ENCODE results near the gene MORN1.

The MORN1 gene

GRCh38 chr1:2324553-2325366 lies 66.6 kb downstream of the MORN1 start:
- H3K4me3 ChIP-seq (ENCODE audit: low read length) = no peak overlapping the region
- H3K36me3 ChIP-seq (ENCODE audit: control insufficient read depth, low read length) = no peaks in the 10 kb centered on the region
- H3K27me3 ChIP-seq (ENCODE audit: control insufficient read depth, low read length) = no peaks in the 10 kb centered on the region
- H4K20me1 ChIP-seq (ENCODE audit: control insufficient read depth, insufficient read depth, low read depth, low read length) = no peaks in the 10 kb centered on the region
- no peaks in the 10 kb centered on the region for H3K79me2 ChIP-seq (ENCODE audit: control insufficient read depth, low read length)
- H3K27ac ChIP-seq (ENCODE audit: low read depth, low read length) = no peak overlapping the region
- no peaks in the 10 kb centered on the region for H3K9me3 ChIP-seq (ENCODE audit: control insufficient read depth, insufficient read depth, low read length)
- TF ChIP-seq, protein P1, sequence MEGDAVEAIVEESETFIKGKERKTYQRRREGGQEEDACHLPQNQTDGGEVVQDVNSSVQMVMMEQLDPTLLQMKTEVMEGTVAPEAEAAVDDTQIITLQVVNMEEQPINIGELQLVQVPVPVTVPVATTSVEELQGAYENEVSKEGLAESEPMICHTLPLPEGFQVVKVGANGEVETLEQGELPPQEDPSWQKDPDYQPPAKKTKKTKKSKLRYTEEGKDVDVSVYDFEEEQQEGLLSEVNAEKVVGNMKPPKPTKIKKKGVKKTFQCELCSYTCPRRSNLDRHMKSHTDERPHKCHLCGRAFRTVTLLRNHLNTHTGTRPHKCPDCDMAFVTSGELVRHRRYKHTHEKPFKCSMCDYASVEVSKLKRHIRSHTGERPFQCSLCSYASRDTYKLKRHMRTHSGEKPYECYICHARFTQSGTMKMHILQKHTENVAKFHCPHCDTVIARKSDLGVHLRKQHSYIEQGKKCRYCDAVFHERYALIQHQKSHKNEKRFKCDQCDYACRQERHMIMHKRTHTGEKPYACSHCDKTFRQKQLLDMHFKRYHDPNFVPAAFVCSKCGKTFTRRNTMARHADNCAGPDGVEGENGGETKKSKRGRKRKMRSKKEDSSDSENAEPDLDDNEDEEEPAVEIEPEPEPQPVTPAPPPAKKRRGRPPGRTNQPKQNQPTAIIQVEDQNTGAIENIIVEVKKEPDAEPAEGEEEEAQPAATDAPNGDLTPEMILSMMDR (IDR thresholded peaks at IDR 0.05; ENCODE audit: low read depth, low read length, poor library complexity, severe bottlenecking) = no peak
- no peak for TF ChIP-seq EZH2phosphoT487 (IDR thresholded peaks at IDR 0.05; ENCODE audit: borderline replicate concordance, low read length)
- H3F3A ChIP-seq (ENCODE audit: control insufficient read depth, insufficient read depth) = no peaks in the 10 kb centered on the region
- H3K4me1 ChIP-seq (ENCODE audit: control insufficient read depth, low read length) = no peaks in the 10 kb centered on the region
- H3K9me2 ChIP-seq (replicated peaks; ENCODE audit: control insufficient read depth, low read length) = no peaks in the 10 kb centered on the region
- no peak overlapping the region for H3K4me2 ChIP-seq (ENCODE audit: low read length)

DNA sequence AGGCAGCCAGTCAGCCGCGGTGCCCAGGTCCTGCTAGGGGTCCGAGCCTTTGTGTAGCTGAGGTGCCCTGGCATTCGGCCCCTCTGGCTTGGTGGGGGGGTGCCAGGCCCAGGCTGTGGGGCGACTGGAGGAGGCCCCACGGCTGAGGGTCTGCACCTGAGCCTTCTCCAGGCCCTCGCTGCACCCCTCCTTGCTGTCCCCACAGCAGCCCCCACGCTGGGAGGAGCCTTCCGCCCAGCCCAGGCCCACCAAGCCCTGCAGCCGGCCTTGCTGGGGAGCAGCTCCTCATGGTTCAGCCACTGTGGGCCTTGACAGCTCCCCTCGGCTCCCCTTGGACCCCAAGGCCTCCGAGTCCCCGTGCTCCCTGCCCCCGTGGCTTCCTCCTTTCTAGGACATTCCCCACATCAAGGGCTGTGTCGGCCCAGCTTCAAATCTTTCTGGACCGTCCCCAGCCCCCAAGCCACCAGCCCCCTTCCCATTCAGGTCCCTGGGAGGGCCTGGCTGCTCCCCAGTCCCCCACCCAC lies 67.8 kb downstream of the MORN1 start:
- Histone ChIP-seq H3K4me1 (ENCODE audit: control insufficient read depth, low read length) (no peaks in the 10 kb centered on the region), H3K36me3 (ENCODE audit: control insufficient read depth, low read length) (no peaks in the 10 kb centered on the region), H3K9me2 (replicated peaks; ENCODE audit: control insufficient read depth, low read length) (no peaks in the 10 kb centered on the region), H3F3A (ENCODE audit: control insufficient read depth, insufficient read depth) (no peaks in the 10 kb centered on the region), H3K27me3 (ENCODE audit: control insufficient read depth, low read length) (no peaks in the 10 kb centered on the region), H3K9me3 (ENCODE audit: control insufficient read depth, insufficient read depth, low read length) (no peaks in the 10 kb centered on the region), H3K4me3 (ENCODE audit: low read length) (no peak overlapping the region), H3K4me2 (ENCODE audit: low read length) (no peak overlapping the region), H3K27ac (ENCODE audit: low read depth, low read length) (no peak overlapping the region), H4K20me1 (ENCODE audit: control insufficient read depth, insufficient read depth, low read depth, low read length) (no peaks in the 10 kb centered on the region), H3K79me2 (ENCODE audit: control insufficient read depth, low read length) (no peaks in the 10 kb centered on the region)
- TF ChIP-seq, protein P1 (IDR thresholded peaks at IDR 0.05; ENCODE audit: low read depth, low read length, poor library complexity, severe bottlenecking) = no peak
- TF ChIP-seq EZH2phosphoT487 (IDR thresholded peaks at IDR 0.05; ENCODE audit: borderline replicate concordance, low read length) = no peak

DNA sequence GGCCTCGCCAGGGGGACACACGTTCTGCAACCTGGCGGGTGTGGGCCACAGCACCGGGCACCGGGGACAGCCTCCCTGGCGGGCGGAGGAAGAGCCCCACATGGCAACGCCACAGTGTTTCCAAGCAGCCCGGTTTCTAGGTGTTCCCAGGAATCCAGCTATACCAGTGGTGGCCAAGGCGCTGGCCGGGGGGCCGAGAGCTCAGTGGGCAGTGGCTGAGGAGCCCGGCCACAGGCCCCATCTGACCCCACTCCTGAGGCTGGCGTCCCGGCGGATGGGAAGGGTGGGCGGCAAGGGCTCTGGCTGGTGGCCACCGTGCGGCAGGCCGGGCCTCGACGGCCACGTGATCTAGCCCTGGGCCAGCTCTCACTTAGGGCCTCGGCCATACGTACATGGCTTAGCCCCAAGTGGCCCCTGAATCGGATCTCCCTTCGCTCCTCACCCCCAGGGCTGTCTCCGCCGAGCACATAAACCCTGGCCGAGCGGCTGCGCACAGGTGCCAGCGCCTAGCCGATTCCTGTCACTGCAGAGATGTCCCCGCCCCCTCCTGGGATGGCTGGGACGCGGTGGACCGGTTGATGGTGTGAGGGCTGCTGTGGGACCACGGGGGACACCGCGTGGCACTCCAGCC lies 68.7 kb downstream of the MORN1 start:
- no peaks in the 10 kb centered on the region for H3F3A ChIP-seq (ENCODE audit: control insufficient read depth, insufficient read depth)
- H3K4me2 ChIP-seq (ENCODE audit: low read length) = no peak overlapping the region
- H3K27ac ChIP-seq (ENCODE audit: low read depth, low read length) = no peak overlapping the region
- H3K27me3 ChIP-seq (ENCODE audit: control insufficient read depth, low read length) = no peaks in the 10 kb centered on the region
- no peaks in the 10 kb centered on the region for H3K79me2 ChIP-seq (ENCODE audit: control insufficient read depth, low read length)
- H4K20me1 ChIP-seq (ENCODE audit: control insufficient read depth, insufficient read depth, low read depth, low read length) = no peaks in the 10 kb centered on the region
- no peaks in the 10 kb centered on the region for H3K36me3 ChIP-seq (ENCODE audit: control insufficient read depth, low read length)
- TF ChIP-seq, protein P1 (IDR thresholded peaks at IDR 0.05; ENCODE audit: low read depth, low read length, poor library complexity, severe bottlenecking) = no peak
- no peak for TF ChIP-seq EZH2phosphoT487 (IDR thresholded peaks at IDR 0.05; ENCODE audit: borderline replicate concordance, low read length)
- H3K4me1 ChIP-seq (ENCODE audit: control insufficient read depth, low read length) = no peaks in the 10 kb centered on the region
- no peaks in the 10 kb centered on the region for H3K9me2 ChIP-seq (replicated peaks; ENCODE audit: control insufficient read depth, low read length)
- no peak overlapping the region for H3K4me3 ChIP-seq (ENCODE audit: low read length)
- H3K9me3 ChIP-seq (ENCODE audit: control insufficient read depth, insufficient read depth, low read length) = no peaks in the 10 kb centered on the region
